HG03457 (cell line): ENCODE results near the gene RBFOX1.

Experiments used
- ATAC-seq: cut with Tn5 transposase; IDR thresholded peaks from one replicate; pipeline ENCODE4 v1.9.1; 2021; ENCODE audit warnings: moderate number of reproducible peaks; ENCODE audit not compliant: unreplicated experiment

Gene RBFOX1

GRCh38 chr16:7334801-7335560, 2.3 kb downstream of the RBFOX1 start:
- ATAC-seq, result no peak

GRCh38 chr16:7335991-7336634, 3.5 kb downstream of the RBFOX1 start:
- ATAC-seq, result no peak

- no peak for ATAC-seq
Observed at GRCh38 chr16:7336742-7337141, 4.1 kb downstream of the RBFOX1 start.

- no peak for ATAC-seq
Observed at GRCh38 chr16:7338826-7339225, 6.2 kb downstream of the RBFOX1 start.

GRCh38 chr16:7339700-7340099, 7.1 kb downstream of the RBFOX1 start:
- ATAC-seq, result no peak

GRCh38 chr16:7340938-7341337, 8.3 kb downstream of the RBFOX1 start:
- ATAC-seq, result no peak

- ATAC-seq, result no peak
Observed at GRCh38 chr16:7342598-7342997, 10.0 kb downstream of the RBFOX1 start.

GRCh38 chr16:7343243-7343642, 10.6 kb downstream of the RBFOX1 start:
- no peak for ATAC-seq

- no peak for ATAC-seq
Observed at GRCh38 chr16:7344830-7345780, 12.5 kb downstream of the RBFOX1 start.

- no peak for ATAC-seq
Observed at GRCh38 chr16:7350806-7351205, 18.2 kb downstream of the RBFOX1 start.

GRCh38 chr16:7351610-7352510, 19.2 kb downstream of the RBFOX1 start:
- ATAC-seq, result no peak

GRCh38 chr16:7355758-7356157, 23.1 kb downstream of the RBFOX1 start:
- ATAC-seq, result no peak

- ATAC-seq, result no peak
Observed at GRCh38 chr16:7361416-7362129, 28.9 kb downstream of the RBFOX1 start.

GRCh38 chr16:7362231-7362630, 29.6 kb downstream of the RBFOX1 start:
- ATAC-seq, result no peak

GRCh38 chr16:7363422-7364417, 31.1 kb downstream of the RBFOX1 start:
- no peak for ATAC-seq

GRCh38 chr16:7366041-7366440, 33.4 kb downstream of the RBFOX1 start:
- no peak for ATAC-seq

GRCh38 chr16:7366993-7367880, 34.6 kb downstream of the RBFOX1 start:
- ATAC-seq, result no peak

- ATAC-seq, result no peak
Observed at GRCh38 chr16:7369204-7369603, 36.6 kb downstream of the RBFOX1 start.
